ENCODE data around the gene AIDA.

Gene AIDA

DNA sequence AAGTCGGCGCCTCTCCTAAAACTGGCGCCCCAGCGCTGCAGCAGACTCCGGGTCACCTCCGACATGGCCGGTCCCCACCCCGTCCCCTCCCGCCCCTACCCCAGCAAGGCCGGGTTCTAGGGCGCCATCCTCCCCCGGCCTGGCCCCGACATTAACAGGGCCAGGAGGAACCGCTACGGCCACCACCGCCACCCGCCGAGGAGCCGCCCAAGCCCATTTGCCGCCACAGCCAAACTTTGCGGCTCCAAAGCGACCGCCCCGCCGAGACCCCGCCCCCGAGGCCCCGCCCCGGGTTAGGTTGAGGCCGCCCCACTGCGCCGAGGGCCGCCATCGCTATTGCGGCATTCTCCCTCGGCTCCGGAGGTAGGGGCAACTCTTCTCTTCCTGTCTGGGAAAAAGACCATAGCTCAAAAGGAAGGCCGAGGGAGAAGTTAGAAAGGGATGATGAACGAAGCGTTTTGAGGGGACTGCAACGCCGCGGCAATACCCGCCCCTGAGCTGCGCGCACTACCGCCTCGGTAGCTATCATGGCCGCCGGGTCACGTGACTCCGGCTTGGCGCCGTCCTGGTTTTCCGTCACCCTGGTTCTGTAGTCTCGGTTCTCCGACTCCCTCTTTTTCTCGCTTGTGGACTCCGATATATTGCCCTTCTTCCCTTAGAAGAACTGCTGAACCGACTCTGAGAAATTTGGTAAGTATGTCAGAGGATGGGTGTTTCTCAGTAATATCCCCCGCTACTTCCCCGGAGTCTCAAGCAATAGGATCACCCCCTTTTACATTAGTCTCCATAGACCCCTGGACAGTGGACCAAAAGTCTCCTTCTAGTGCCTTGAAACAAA, at the start of gene AIDA, which contains the start of gene BROX:
TSS of gene AIDA (minus strand) at position 239 of the 838 bp plus-strand sequence. CDS start at position 65, 174 bp downstream.
TSS of gene BROX (plus strand) at position 312 of the 838 bp plus-strand sequence. CDS start 3,136 bp downstream, outside the sequence.
- TF ChIP-seq CTCF (IDR thresholded peaks at IDR 0.05) = no peak
- DNase-seq (ENCODE audit: low spot score) = peak; percentile 96
- Histone ChIP-seq H3K4me3 (peak within 1 kb of the TSS; percentile 83), H3K27ac (peak within 1 kb of the TSS; percentile 94 to 98)

DNA sequence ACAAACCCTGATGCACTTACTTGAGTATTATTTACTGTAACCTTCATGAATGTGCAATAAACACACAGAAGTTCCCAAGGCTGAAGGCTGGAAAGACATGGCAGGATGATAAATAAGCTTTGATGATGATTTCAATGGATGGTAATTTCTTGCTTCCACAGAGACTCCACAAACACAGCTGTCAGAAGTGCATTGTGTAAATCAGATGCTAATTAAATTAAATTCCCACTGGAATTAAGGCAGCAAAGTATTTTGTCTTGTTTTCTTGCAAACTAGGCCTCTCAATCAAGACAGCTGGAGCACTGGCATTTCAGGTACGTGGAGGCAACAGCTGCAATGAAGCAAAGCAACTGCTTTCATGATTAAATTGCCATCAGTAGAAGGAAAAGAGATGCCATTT, 48.8 kb upstream of the AIDA start:
- no peak overlapping the region for H3K27ac ChIP-seq
- TF ChIP-seq CTCF (IDR thresholded peaks at IDR 0.05) = no peak
- H3K4me3 ChIP-seq = no peak overlapping the region
- DNase-seq (ENCODE audit: low spot score) = no peak

DNA sequence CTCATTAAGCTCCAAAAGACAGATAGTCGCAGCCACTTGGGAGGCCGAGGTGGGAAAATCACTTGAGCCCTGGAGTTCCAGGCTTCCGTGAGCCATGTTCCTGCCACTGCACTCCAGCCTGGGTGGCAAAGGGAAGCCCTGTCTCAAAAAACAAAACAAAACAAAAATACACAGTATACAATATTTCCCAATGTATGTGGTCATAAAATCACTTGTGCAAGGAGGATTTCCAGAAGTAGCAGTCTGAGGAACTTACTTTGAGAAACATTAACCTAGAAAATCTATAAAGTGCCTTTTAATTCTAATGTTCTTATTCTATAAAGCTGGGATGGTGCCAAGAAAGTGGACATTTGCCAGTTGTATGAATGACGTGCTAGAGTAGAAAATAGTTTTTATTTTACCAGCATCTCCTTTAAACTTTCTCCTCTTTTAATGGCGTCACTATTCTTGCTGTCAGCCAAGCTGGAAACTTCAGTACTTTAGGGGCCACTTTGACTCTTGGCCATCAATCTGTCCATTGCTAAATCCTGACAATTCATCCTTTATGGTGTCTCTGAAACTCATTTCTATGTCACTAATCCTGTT, 47.3 kb upstream of the AIDA start:
- no peak for TF ChIP-seq CTCF (IDR thresholded peaks at IDR 0.05)
- no peak overlapping the region for H3K27ac ChIP-seq
- DNase-seq (ENCODE audit: low spot score) = no peak
- no peak overlapping the region for H3K4me3 ChIP-seq

- Histone ChIP-seq H3K4me3 (no peak overlapping the region), H3K27ac (no peak overlapping the region)
- DNase-seq (ENCODE audit: low spot score) = no peak
- no peak for TF ChIP-seq CTCF (IDR thresholded peaks at IDR 0.05)
Measured at GRCh38 chr1:222757646-222758268, 45.5 kb upstream of the AIDA start.

DNA sequence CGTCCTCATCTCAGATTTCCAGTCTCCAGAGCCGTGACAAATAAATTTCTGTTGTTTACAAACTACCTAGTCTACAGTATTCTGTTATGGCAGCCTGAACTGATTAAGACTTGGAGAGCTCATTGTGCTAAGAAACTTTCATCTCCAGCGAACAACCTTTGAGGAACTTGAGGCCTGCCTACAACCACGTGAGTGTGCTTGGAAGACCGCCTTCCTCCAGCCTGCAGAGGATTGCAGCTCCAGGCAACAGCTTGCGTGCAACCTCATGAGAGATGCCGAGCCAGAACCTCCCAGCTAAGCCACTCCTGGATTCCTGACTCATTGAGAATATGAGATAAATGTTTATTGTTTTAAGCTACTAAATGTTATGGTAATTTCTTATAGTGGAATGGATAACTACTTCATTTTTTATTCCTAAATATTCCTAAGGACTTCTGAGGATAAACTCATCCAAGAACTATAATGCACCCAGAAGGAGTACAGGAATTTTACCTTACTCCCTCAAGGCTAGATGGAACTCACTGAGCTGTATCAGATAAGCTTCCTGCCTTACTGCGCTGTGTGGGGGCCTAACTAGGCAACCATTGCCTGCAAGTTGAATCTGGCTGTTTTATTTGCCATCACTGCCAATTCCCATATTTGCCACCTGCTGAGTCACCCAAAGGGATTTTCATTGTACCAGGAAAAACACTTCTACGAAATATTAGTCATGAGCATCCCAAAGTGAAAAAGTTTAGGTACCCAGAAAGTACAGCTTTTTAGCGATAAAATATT, 42.3 kb upstream of the AIDA start:
- no peak for TF ChIP-seq CTCF (IDR thresholded peaks at IDR 0.05)
- H3K27ac ChIP-seq = no peak overlapping the region
- DNase-seq (ENCODE audit: low spot score) = no peak

DNA sequence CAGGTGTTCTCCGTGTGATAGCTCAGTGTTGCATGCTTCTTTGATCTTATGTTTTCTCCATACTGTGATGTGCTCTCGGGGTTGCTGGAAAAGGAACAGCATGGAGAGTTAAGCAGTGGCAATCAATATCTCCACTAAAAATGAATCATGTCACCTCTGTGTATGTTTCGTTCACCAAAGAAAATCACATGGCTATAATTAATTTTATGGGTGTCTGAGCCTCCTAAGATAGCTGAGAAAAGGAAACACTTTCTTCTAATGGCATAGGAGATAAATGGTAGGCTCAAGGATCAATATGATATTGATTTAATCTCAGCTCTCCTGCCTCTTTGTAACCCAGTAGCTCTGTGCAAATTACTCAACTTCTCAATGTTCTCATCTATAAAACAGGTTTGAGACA, 39.0 kb upstream of the AIDA start:
- no peak for TF ChIP-seq CTCF (IDR thresholded peaks at IDR 0.05)
- DNase-seq (ENCODE audit: low spot score) = no peak
- no peak overlapping the region for H3K4me3 ChIP-seq
- no peak overlapping the region for H3K27ac ChIP-seq

More for the DNA sequence above, 42.3 kb upstream of the AIDA start:
- no peak overlapping the region for H3K4me3 ChIP-seq

All from coronary artery (tissue), 2 donors.